H1 (cell line): ENCODE results near the gene RBM25. TPM values are rescaled to one million over a fixed set of nuclear protein-coding genes. Genes with fewer than 3 reads are reported as not detected.

Experiments used
- CEBPB ChIP-seq: IDR thresholded peaks from 2 replicates; pipeline ENCODE4 v1.6.1; 2012; ENCODE audit warnings: low read depth, low read length
- CREB1 ChIP-seq: IDR thresholded peaks from 2 replicates; pipeline ENCODE4 v1.6.1; 2012; ENCODE audit warnings: inconsistent platforms
- MAFK ChIP-seq: IDR thresholded peaks from 2 replicates; pipeline ENCODE4 v1.6.1; 2012; ENCODE audit warnings: low read depth, mild to moderate bottlenecking, improper control_type of control experiment, low read length
- TCF12 ChIP-seq: IDR thresholded peaks from 2 replicates; pipeline ENCODE4 v1.6.1; 2011; ENCODE audit warnings: low read depth, mild to moderate bottlenecking, low read length
- polyA plus RNA-seq, 7 experiments: library from polyadenylated mRNA; depleted of rRNA in 3 of 7; stranded (reverse) in 5 of 7; unstranded in 2 of 7; fragments of >200 nt in 5 of 7; fragments of 200-250 nt in 2 of 7; gene quantifications; 1 replicate in 5 of 7; 2 replicates in 1 of 7; 4 replicates in 1 of 7; pipeline versions ENCODE4 v1.2.1 to v1.2.3, GENCODE V29; 2011 to 2013; ENCODE audit warnings: missing spikeins in 2 of 7, mixed read lengths in 2 of 7
- total RNA-seq: library from RNA; stranded (reverse); fragmentation: NEBNext Ultra II Directional; extraction: Animal tissue kit (Norgen Biotek cat#: 25700); gene quantifications from 2 replicates; pipeline ENCODE4 v1.2.1, GENCODE V29; 2021

The RBM25 gene
- total and polyA plus RNA-seq, 2 of the 8 experiments (the other 6 are each of a cell fraction or from before 2014, with no cell fraction given), result 25.6 to 134 TPM

- TF ChIP-seq TCF12, result no peak
- no peak for TF ChIP-seq CEBPB
- no peak for TF ChIP-seq CREB1
- TF ChIP-seq MAFK, result no peak
Measured at GRCh38 chr14:73102806-73103497, 44.6 kb downstream of the RBM25 start (continued).
